Kidney (tissue), 14 donors: Measurements from ENCODE around the gene NIPSNAP3A. TPM values are rescaled to one million over a fixed set of nuclear protein-coding genes. Genes with fewer than 3 reads are reported as not detected.
"Not testable (repeated sequence)": the region's sequence is repeated elsewhere in the genome, so short reads cannot be mapped to it uniquely, and the experiment has no call there.

ENCODE experiments used
- DNase-seq, 5 donors: peaks; one replicate each; pipeline ENCODE4 v3.0.0-alpha.2; 2013 to 2020
- FAIRE-seq: peaks from 2 replicates; lab custom pipeline; 2012; peaks lifted over from hg19 to GRCh38; lab: Jason Lieb, UNC
- H3K27ac ChIP-seq, 2 donors: one replicate each; pipeline ENCODE4 v1.7.0; 2013; ENCODE audit warnings: low read depth in 2 of 2, low read length in 2 of 2, inconsistent platforms in 1 of 2
- H3K27me3 ChIP-seq: one replicate; pipeline ENCODE4 v1.7.1; 2013; ENCODE audit warnings: low read length, inconsistent platforms; ENCODE audit not compliant: control insufficient read depth, insufficient read depth
- H3K36me3 ChIP-seq, 3 donors: one replicate each; pipeline versions ENCODE4 v1.7.0 to v1.7.1; 2013; ENCODE audit warnings: low read length in 3 of 3, control low read depth in 1 of 3, inconsistent platforms in 1 of 3; ENCODE audit not compliant: insufficient read depth in 3 of 3, control insufficient read depth in 2 of 3
- H3K4me1 ChIP-seq, 3 donors: one replicate each; pipeline versions ENCODE4 v1.7.0 to v1.7.1; 2013; ENCODE audit warnings: low read length in 3 of 3, inconsistent platforms in 1 of 3, low read depth in 1 of 3; ENCODE audit not compliant: control insufficient read depth in 2 of 3, insufficient read depth in 2 of 3
- H3K4me3 ChIP-seq, 3 donors: one replicate each; pipeline versions ENCODE4 v1.7.0 to v1.8.1; 2013; ENCODE audit warnings: low read length in 3 of 3, control low read depth in 1 of 3, inconsistent platforms in 1 of 3
- H3K9ac ChIP-seq, 3 donors: one replicate each; pipeline versions ENCODE4 v1.7.0 to v1.7.1; 2013; ENCODE audit warnings: low read length in 3 of 3, control low read depth in 1 of 3, inconsistent platforms in 1 of 3
- H3K9me3 ChIP-seq, 3 donors: one replicate each; pipeline versions ENCODE4 v1.7.0 to v1.7.1; 2013; ENCODE audit warnings: low read length in 3 of 3, control low read depth in 1 of 3, inconsistent platforms in 1 of 3; ENCODE audit not compliant: control insufficient read depth in 2 of 3, insufficient read depth in 1 of 3
- CTCF ChIP-seq: IDR thresholded peaks from 3 replicates; pipeline ENCODE4 v1.5.1; 2012; ENCODE audit warnings: mild to moderate bottlenecking, moderate library complexity, borderline replicate concordance; ENCODE audit not compliant: insufficient read depth; ENCODE audit errors: extremely low read depth
- intact Hi-C: fragments of 100-400 bp; cut with DNase I; formaldehyde crosslinking; loops from one replicate; pipeline ENCODE4 v1.11.1; 2022
- polyA plus RNA-seq: library from polyadenylated mRNA; stranded (reverse); fragments of 350-450 nt; fragmentation: Illumina TruSeq; extraction: RNeasy Lipid Tissue Mini Kit (QIAGEN cat#74804); gene quantifications from one replicate; pipeline ENCODE4 v1.2.3, GENCODE V29; 2014; ENCODE audit warnings: low read depth, low replicate concordance; ENCODE audit not compliant: insufficient read depth
- total RNA-seq: library from RNA; stranded (reverse); fragmentation: NEBNext Ultra II Directional; extraction: Animal tissue kit (Norgen Biotek cat#: 25700); gene quantifications from one replicate; pipeline ENCODE4 v1.2.1, GENCODE V29; 2021
- donor health status: control.
- donor health status: control.
- donor health status: control.
- donor health status: control.
- donor health status: control.
- donor health status: DM: yes; HTN: yes; CAD: no.
- donor health status: Normal renal cell carcinoma (clear cell type).

The NIPSNAP3A gene
- total and polyA plus RNA-seq, 2 donors from 2014 or later = 27.9 to 31.2 TPM

DNA sequence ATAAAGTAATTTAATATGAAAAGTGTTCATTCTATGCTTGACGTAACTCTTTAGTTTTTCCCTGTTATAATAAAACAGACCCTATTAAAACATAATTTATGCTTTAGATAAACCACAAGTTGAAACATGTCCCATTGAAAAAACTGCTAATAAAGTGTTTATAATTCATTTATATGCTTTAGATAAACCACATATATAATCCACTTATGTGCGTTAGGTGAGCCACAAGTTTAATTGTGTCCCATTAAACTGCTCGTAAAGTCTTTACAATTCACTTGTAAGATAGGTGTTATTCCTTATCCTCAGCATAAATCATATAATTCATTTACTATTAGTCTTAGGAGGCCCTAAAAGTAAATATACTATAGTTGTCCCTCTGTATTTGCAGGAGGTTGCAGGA lies 20.0 kb downstream of the NIPSNAP3A start:
- Histone ChIP-seq H3K4me1 (peaks cover 0 to 5% (median 0%) of the 10 kb centered on the region in 3 donors), H3K27me3 (no peaks in the 10 kb centered on the region), H3K27ac (no peak overlapping the region), H3K4me3 (no peak overlapping the region), H3K9ac (no peak overlapping the region), H3K36me3 (no peaks in the 10 kb centered on the region), H3K9me3 (no peaks in the 10 kb centered on the region)
- intact Hi-C loops = no loop called here
- DNase-seq = no peak
- no peak for TF ChIP-seq CTCF
- FAIRE-seq = no peak

DNA sequence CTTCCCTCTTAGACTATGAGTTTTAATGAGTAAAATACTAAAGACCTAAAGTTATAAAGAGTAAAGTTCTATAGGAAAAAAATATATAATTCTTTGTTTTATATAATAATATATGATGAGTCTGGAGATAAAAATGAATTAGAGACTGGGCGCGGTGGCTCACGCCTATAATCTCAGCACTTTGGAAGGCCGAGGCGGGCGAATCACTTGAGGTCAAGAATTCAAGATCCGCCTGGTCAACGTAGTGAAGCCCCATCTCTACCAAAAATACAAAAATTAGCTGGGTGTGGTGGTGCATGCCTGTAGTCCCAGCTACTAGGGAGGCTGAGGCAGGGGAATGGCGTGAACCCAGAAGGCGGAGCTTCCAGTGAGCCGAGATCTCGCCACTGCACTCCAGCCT lies 21.5 kb downstream of the NIPSNAP3A start:
- H3K4me1 ChIP-seq, H3K9ac ChIP-seq, H3K27me3 ChIP-seq, DNase-seq, H3K9me3 ChIP-seq, H3K27ac ChIP-seq, intact Hi-C loops, FAIRE-seq, H3K4me3 ChIP-seq, H3K36me3 ChIP-seq: not testable (repeated sequence)

GRCh38 chr9:104769655-104770054 lies 22.2 kb downstream of the NIPSNAP3A start:
- H3K9ac ChIP-seq = no peak overlapping the region
- no peak for TF ChIP-seq CTCF
- H3K27me3 ChIP-seq = no peaks in the 10 kb centered on the region
- no peaks in the 10 kb centered on the region for H3K36me3 ChIP-seq
- FAIRE-seq (peak; percentile 38), DNase-seq (no peak)
- intact Hi-C loops = no loop called here
- H3K9me3 ChIP-seq = no peaks in the 10 kb centered on the region
- H3K27ac ChIP-seq = no peak overlapping the region
- peaks cover 0 to 5% (median 0%) of the 10 kb centered on the region in 3 donors for H3K4me1 ChIP-seq
- no peak overlapping the region for H3K4me3 ChIP-seq

GRCh38 chr9:104772714-104773510 lies 25.4 kb downstream of the NIPSNAP3A start:
- no peaks in the 10 kb centered on the region for H3K27me3 ChIP-seq
- no peak overlapping the region for H3K27ac ChIP-seq
- no peak overlapping the region for H3K9ac ChIP-seq
- no peaks in the 10 kb centered on the region for H3K9me3 ChIP-seq
- intact Hi-C loops = no loop called here
- no peak overlapping the region for H3K4me3 ChIP-seq
- no peaks in the 10 kb centered on the region for H3K4me1 ChIP-seq
- DNase-seq (no peak), FAIRE-seq (peak; percentile 56)
- TF ChIP-seq CTCF = no peak
- H3K36me3 ChIP-seq = no peaks in the 10 kb centered on the region
